Duodenal mucosa (tissue), 2 donors: ENCODE results near the gene YDJC.

Experiments used
- H3K27ac ChIP-seq: one replicate; pipeline ENCODE4 v1.7.0; 2013; ENCODE audit warnings: low read depth, low read length
- H3K27me3 ChIP-seq, 2 donors: one replicate each; pipeline ENCODE4 v1.7.0; 2013; ENCODE audit warnings: low read length in 2 of 2, control low read depth in 1 of 2; ENCODE audit not compliant: insufficient read depth in 2 of 2, control insufficient read depth in 1 of 2
- H3K36me3 ChIP-seq, 2 donors: one replicate each; pipeline ENCODE4 v1.7.0; 2013; ENCODE audit warnings: low read length in 2 of 2, control low read depth in 1 of 2; ENCODE audit not compliant: insufficient read depth in 2 of 2, control insufficient read depth in 1 of 2
- H3K4me1 ChIP-seq, 2 donors: one replicate each; pipeline ENCODE4 v1.7.0; 2013; ENCODE audit warnings: low read length in 2 of 2, control low read depth in 1 of 2; ENCODE audit not compliant: insufficient read depth in 2 of 2, control insufficient read depth in 1 of 2
- H3K4me3 ChIP-seq, 2 donors: one replicate each; pipeline ENCODE4 v1.7.0; 2013; ENCODE audit warnings: low read length in 2 of 2, low read depth in 1 of 2
- H3K9ac ChIP-seq, 2 donors: one replicate each; pipeline ENCODE4 v1.7.0; 2013; ENCODE audit warnings: low read length in 2 of 2, low read depth in 1 of 2
- H3K9me3 ChIP-seq, 2 donors: one replicate each; pipeline ENCODE4 v1.7.0; 2013; ENCODE audit warnings: low read length in 2 of 2, control low read depth in 1 of 2; ENCODE audit not compliant: control insufficient read depth in 1 of 2

YDJC gene

DNA sequence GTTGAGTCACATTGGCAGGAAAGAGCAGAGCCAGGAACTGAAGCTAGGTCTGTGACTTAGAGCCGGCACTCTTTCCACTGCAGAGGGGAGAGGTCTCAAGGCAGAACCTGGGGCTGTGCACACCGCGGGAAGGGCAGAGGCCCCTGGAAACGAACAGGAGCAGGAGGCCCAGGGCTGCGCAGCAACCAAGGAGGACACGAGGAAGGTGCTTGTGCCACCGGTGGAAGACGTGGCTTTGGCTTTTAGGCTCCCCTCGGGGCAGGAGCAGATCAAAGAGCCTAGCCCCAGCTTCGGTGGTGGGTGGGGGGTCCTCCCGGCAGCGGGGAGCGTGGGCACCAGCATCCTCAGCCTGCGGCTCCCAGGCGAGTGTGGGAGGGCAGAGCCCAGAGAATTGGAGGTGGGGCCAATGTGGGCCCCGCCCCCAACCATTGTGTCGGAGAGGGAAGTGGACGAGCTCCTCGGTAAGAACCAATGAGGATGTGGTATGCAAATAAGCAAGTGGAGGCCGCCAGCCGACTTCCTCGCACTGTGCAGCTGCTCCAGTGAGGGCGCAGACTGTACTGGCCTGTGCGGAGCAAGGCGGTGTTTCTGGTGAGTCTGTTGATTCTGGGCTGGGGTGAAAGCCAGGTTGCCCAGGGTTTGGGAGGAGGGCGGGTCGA, 2.5 kb upstream of the YDJC start, which contains the start of gene CCDC116:
Gene CCDC116 (plus strand): TSS at position 524 of the 659 bp plus-strand sequence. CDS start 422 bp downstream, outside the sequence.
- peaks cover 4 to 8% of the 10 kb centered on the region in 2 donors for H3K36me3 ChIP-seq
- H3K27me3 ChIP-seq: no peaks in the 10 kb centered on the region
- H3K27ac ChIP-seq: no peak within 1 kb of the TSS
- H3K4me3 ChIP-seq: no peak within 1 kb of the TSS
- H3K9me3 ChIP-seq: no peaks in the 10 kb centered on the region
- H3K9ac ChIP-seq: no peak within 1 kb of the TSS
- peaks cover 5 to 12% of the 10 kb centered on the region in 2 donors for H3K4me1 ChIP-seq

GRCh38 chr22:21631025-21631424, 1.2 kb upstream of the YDJC start:
- no peak overlapping the region for H3K9ac ChIP-seq
- H3K9me3 ChIP-seq: no peaks in the 10 kb centered on the region
- H3K36me3 ChIP-seq: peaks cover 4 to 16% of the 10 kb centered on the region in 2 donors
- H3K27me3 ChIP-seq: no peaks in the 10 kb centered on the region
- peaks cover 5 to 12% of the 10 kb centered on the region in 2 donors for H3K4me1 ChIP-seq
- H3K27ac ChIP-seq: no peak overlapping the region
- no peak overlapping the region for H3K4me3 ChIP-seq

DNA sequence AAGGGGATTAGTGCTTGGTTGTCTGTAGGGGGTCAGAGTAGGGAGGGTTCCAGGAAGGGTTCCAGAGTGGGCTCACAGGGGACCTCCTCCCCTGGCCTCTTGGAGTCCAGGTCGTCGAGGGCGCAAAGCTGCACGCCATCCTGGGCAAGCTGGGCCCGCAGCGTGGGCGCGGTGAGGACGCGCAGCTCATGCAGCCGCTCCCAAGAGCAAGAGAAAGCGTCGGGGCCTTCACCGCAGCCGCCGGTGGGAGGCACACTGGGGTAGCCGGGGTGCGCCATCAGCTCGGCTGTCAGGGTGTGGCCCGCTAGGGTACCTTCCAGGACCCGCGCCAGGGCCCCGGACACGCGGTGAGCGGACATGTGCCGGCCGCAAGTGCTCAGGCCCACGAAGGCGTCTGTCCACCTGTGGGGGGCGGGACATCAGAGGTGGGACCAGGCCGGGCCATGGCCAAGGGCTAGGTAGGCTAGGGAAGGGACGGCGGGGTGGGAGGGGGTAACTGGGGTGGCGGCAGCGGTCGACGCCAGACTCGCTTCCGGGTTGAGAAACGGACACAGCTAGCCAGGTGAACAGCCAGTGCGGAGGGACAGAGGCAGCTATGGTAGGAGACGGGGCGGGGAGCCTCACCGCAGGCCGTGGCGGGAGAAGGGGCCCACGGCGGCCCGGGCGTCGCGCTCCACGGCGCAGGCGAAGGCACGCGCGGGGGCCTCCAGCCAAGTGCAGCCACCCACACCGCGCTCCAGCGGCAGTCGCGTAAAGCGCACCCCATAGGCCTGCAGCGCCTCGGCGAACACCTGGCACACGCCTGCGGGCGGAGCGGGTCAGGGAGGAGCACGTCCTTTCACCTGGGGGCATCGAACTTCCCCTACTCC, 1.2 kb downstream of the YDJC start:
- Histone ChIP-seq H3K27ac (peak overlapping the region; percentile 10), H3K9ac (peak overlapping the region in 1 of 2 donors; percentile 79), H3K9me3 (no peaks in the 10 kb centered on the region), H3K36me3 (peaks cover 4 to 16% of the 10 kb centered on the region in 2 donors), H3K27me3 (no peaks in the 10 kb centered on the region), H3K4me3 (peak overlapping the region; percentile 77 to 94), H3K4me1 (peaks cover 12 to 16% of the 10 kb centered on the region in 2 donors)

DNA sequence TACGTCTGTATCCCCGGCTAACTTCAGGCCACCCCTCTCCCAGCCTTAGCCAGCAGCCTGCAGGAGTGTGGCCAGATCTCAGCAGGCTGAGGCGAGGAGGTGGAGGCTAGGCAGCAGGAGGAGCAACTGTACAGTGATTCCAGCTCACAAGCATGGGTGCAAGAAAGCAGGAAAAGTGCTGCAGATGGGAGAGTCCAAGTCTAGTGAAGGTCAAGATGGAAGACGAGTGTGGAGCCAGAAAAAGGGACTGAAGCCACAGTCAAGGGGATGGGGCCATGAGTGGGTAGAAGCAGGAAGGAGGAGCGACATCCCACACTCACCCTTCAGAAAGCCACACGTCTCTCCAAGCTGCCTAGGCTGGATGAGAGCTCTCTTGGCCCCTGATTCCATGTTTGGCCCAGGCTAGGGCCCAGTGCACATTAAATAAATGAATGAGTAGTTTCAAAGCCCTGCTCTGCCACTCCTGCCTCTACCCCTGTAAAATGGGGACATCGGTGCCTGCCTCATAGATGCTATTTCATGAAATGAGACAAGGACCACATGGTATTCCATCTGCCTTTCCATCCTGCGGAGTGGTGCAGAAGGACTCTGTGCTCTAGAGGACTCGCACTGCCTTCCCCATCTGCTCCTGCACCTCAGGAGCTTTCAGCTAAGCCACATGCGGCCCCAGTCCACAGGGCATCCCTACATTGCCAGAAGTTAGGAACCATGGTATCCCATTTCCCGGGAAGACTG, 2.9 kb downstream of the YDJC start:
- H3K36me3 ChIP-seq: peaks cover 12 to 31% of the 10 kb centered on the region in 2 donors
- H3K27ac ChIP-seq: no peak overlapping the region
- H3K9ac ChIP-seq: no peak overlapping the region
- no peaks in the 10 kb centered on the region for H3K9me3 ChIP-seq
- H3K4me1 ChIP-seq: peaks cover 15 to 20% of the 10 kb centered on the region in 2 donors
- no peak overlapping the region for H3K4me3 ChIP-seq
- no peaks in the 10 kb centered on the region for H3K27me3 ChIP-seq

GRCh38 chr22:21626073-21626734, 3.6 kb downstream of the YDJC start:
- Histone ChIP-seq H3K36me3 (peaks cover 12 to 31% of the 10 kb centered on the region in 2 donors), H3K4me3 (no peak overlapping the region), H3K27me3 (no peaks in the 10 kb centered on the region), H3K4me1 (peaks cover 15 to 22% of the 10 kb centered on the region in 2 donors), H3K27ac (no peak overlapping the region), H3K9me3 (no peaks in the 10 kb centered on the region), H3K9ac (no peak overlapping the region)

DNA sequence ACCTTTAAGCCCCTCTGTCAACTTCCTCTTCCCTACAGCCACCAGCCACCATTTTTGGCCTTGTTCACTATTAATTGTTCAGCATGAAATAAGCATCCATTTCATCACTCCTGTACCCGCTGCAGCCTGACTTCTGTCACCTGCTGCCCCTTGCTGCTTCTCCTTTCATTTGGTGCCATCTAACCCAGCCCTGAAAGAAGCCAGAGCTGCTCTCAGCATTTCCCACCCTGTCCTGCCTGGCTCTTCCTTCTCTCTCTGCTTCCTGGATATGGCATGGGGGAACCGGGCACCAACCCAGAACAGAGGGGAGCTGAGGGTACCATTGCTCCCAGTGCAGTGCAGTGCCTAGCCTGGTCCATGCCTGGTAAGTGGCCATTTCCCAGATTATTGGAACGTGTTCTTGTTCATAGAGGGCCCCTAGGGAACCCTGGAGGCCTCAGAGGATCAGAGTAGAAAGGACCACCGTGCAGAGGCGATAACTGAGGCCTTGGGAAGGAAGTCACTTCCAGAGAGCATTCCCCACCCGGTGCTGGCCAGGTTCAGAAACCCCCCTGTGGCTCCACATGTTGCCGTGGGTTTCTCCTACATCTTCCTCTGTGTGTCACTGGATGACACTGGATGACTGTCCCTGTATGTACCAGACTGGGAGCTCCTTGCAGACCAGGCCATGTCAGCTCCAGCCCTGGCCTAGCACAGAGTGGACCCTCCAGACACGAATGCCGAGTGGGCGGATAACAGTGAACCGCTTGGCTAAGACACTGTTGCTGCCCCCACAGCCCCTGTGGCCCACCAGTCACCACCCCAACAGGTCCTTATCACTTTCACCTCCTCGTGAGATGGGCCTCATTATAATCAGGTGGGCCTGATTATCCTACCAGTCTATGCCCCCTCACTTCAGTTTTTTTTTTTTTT, 4.7 kb downstream of the YDJC start:
- H3K27ac ChIP-seq: no peak overlapping the region
- H3K36me3 ChIP-seq: peaks cover 12 to 37% of the 10 kb centered on the region in 2 donors

GRCh38 chr22:21624120-21624879, 5.5 kb downstream of the YDJC start:
- peaks cover 14 to 22% of the 10 kb centered on the region in 2 donors for H3K4me1 ChIP-seq
- H3K9me3 ChIP-seq: no peaks in the 10 kb centered on the region
- no peak overlapping the region for H3K27ac ChIP-seq
- peaks cover 12 to 42% of the 10 kb centered on the region in 2 donors for H3K36me3 ChIP-seq
- H3K4me3 ChIP-seq: no peak overlapping the region
- H3K27me3 ChIP-seq: no peaks in the 10 kb centered on the region
- H3K9ac ChIP-seq: no peak overlapping the region

More for the DNA sequence above, 4.7 kb downstream of the YDJC start:
- Histone ChIP-seq H3K4me1 (peaks cover 15 to 22% of the 10 kb centered on the region in 2 donors), H3K27me3 (no peaks in the 10 kb centered on the region), H3K9ac (no peak overlapping the region), H3K9me3 (no peaks in the 10 kb centered on the region), H3K4me3 (no peak overlapping the region)

DNA sequence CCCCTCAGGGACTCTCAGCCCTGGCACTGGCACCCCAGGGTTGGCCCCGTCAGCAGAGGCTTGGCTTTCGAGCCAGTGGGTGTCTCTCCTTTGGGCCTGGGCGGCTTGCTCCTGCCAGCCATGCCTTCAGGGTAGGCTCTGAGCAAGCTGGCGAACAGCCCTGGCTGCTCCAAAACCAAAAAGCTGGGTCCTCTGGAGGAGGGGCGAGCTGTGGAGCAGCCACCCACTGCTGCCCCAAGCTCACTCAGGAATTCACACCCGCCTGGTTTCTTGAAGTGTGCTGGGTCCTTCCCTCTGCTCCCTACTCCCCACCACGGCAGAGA, 6.2 kb downstream of the YDJC start:
- Histone ChIP-seq H3K4me3 (no peak overlapping the region), H3K36me3 (peaks cover 12 to 47% of the 10 kb centered on the region in 2 donors), H3K4me1 (peaks cover 10 to 22% of the 10 kb centered on the region in 2 donors), H3K27ac (no peak overlapping the region), H3K9me3 (no peaks in the 10 kb centered on the region), H3K27me3 (no peaks in the 10 kb centered on the region), H3K9ac (no peak overlapping the region)
